ENCODE measurements around the gene NLGN2. TPM values are rescaled to one million over a fixed set of nuclear protein-coding genes. Genes with fewer than 3 reads are reported as not detected.

The NLGN2 gene
- total RNA-seq, 1 experiment from 2014 or later, result 70.2 TPM

- no peaks in the 10 kb centered on the region for H3K79me1 ChIP-seq (ENCODE audit: insufficient read depth, low read depth, low read length, poor library complexity, severe bottlenecking)
- no peak overlapping the region for H3K14ac ChIP-seq (ENCODE audit: insufficient read depth, low read length)
- Mint-ChIP-seq H3K4me3 (no peak overlapping the region; a peak in 1 of 5 replicates), H3K36me3 (ENCODE audit: insufficient read depth in 1 of 3, low read depth in 3 of 3) (peaks cover 6 to 17% (median 13%) of the 10 kb centered on the region in 3 experiments; a peak in 6 of 7 replicates), H3K27ac (no peak overlapping the region), H3K27me3 (ENCODE audit: low read depth) (no peaks in the 10 kb centered on the region; the same call in 1 of the 2 replicates), H3K4me1 (peaks cover 9 to 26% of the 10 kb centered on the region in 2 experiments), H3K9me3 (no peaks in the 10 kb centered on the region; a peak in 1 of 5 replicates)
- no peak overlapping the region for H4K8ac ChIP-seq (replicated peaks; ENCODE audit: insufficient read length, low read depth, low read length)
- H3K4me2 ChIP-seq (ENCODE audit: insufficient read depth, insufficient read length, low read length), result no peak overlapping the region
- H3K9me3 ChIP-seq (ENCODE audit: control insufficient read depth, low read depth, low read length), result no peaks in the 10 kb centered on the region
- DNase-seq, result no peak
- H3K79me2 ChIP-seq (ENCODE audit: insufficient read depth, low read length), result no peaks in the 10 kb centered on the region
- H2BK12ac ChIP-seq (ENCODE audit: insufficient read length, low read depth, low read length), result no peak overlapping the region
- H4K91ac ChIP-seq (ENCODE audit: insufficient read length, low read depth, low read length), result no peak overlapping the region
- H2AFZ ChIP-seq (ENCODE audit: low read length), result no peak overlapping the region
- no peak overlapping the region for H3K56ac ChIP-seq (ENCODE audit: insufficient read length, low read depth, low read length)
- no peak overlapping the region for H3K4ac ChIP-seq (ENCODE audit: low read depth, low read length)
- no peak overlapping the region for H4K5ac ChIP-seq (ENCODE audit: insufficient read length, low read depth, low read length)
- TF ChIP-seq CTCF (conservative IDR thresholded peaks at IDR 0.05), result no peak
- H3K27ac ChIP-seq (ENCODE audit: insufficient read length, low read depth, low read length), result no peak overlapping the region
- no peak overlapping the region for H2BK15ac ChIP-seq (ENCODE audit: low read depth, low read length)
- no peak overlapping the region for H2AK5ac ChIP-seq (ENCODE audit: insufficient read length, low read length)
- H2BK20ac ChIP-seq (ENCODE audit: low read depth, low read length, poor library complexity, severe bottlenecking), result no peak overlapping the region
- H3K4me1 ChIP-seq (ENCODE audit: insufficient read depth, low read length), result no peaks in the 10 kb centered on the region
- no peak overlapping the region for H3K18ac ChIP-seq (ENCODE audit: insufficient read length, low read depth, low read length)
- no peaks in the 10 kb centered on the region for H3K27me3 ChIP-seq (ENCODE audit: insufficient read depth, low read length)
- no CpG with 5 or more reads among the region's 16 CpGs for WGBS (ENCODE audit: extremely low coverage, insufficient read length, low lambda C conversion rate)
- H3K9ac ChIP-seq (ENCODE audit: extremely low read depth, insufficient read length, low read length), result no peak overlapping the region
- no peak overlapping the region for H2BK120ac ChIP-seq (ENCODE audit: low read depth, low read length, poor library complexity, severe bottlenecking)
- no peak overlapping the region for H2BK5ac ChIP-seq (ENCODE audit: insufficient read length, low read length)
- H3K23me2 ChIP-seq (ENCODE audit: insufficient read length, low read depth, low read length, poor library complexity, severe bottlenecking), result no peaks in the 10 kb centered on the region
- no peak overlapping the region for H3T11ph ChIP-seq (ENCODE audit: low read length)
- no peak overlapping the region for H3K23ac ChIP-seq (ENCODE audit: insufficient read length, low read depth, low read length)
- H4K20me1 ChIP-seq (ENCODE audit: control insufficient read depth, insufficient read depth, insufficient read length), result no peaks in the 10 kb centered on the region
Observed at GRCh38 chr17:7421186-7421585, 13.5 kb downstream of the NLGN2 start.
